Measurements from ENCODE around the gene PRKCH. TPM values are rescaled to one million over a fixed set of nuclear protein-coding genes. Genes with fewer than 3 reads are reported as not detected.

Gene PRKCH
- total RNA-seq, 1 experiment from 2014 or later, result 2.7 TPM

- no peak for TF ChIP-seq TCF7L2 (IDR thresholded peaks at IDR 0.05; ENCODE audit: low read depth, low read length)
- no peak for TF ChIP-seq SIN3A (IDR thresholded peaks at IDR 0.05; ENCODE audit: borderline replicate concordance, insufficient read depth, low read depth, low read length)
- no peak for TF ChIP-seq REST (IDR thresholded peaks at IDR 0.05; ENCODE audit: insufficient read depth in 1 of 2, low read depth in 2 of 2, low read length in 1 of 2)
- no peak for TF ChIP-seq POLR2AphosphoS5 (IDR thresholded peaks at IDR 0.05; ENCODE audit: low read depth, low read length)
- TF ChIP-seq, protein P1, sequence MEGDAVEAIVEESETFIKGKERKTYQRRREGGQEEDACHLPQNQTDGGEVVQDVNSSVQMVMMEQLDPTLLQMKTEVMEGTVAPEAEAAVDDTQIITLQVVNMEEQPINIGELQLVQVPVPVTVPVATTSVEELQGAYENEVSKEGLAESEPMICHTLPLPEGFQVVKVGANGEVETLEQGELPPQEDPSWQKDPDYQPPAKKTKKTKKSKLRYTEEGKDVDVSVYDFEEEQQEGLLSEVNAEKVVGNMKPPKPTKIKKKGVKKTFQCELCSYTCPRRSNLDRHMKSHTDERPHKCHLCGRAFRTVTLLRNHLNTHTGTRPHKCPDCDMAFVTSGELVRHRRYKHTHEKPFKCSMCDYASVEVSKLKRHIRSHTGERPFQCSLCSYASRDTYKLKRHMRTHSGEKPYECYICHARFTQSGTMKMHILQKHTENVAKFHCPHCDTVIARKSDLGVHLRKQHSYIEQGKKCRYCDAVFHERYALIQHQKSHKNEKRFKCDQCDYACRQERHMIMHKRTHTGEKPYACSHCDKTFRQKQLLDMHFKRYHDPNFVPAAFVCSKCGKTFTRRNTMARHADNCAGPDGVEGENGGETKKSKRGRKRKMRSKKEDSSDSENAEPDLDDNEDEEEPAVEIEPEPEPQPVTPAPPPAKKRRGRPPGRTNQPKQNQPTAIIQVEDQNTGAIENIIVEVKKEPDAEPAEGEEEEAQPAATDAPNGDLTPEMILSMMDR (IDR thresholded peaks at IDR 0.05), result no peak
- POLR2A ChIA-PET, result no interaction called here
- CTCF ChIA-PET, result no interaction called here
- intact Hi-C loops (cut with micrococcal nuclease; ENCODE audit: unreplicated experiment) (loop anchor here (10.0 kb wide), 1 partner anchor 236 kb away; no protein-coding TSS in a partner anchor), in situ Hi-C loops (cut with HindIII; ENCODE audit: low pct_unique_long_range_greater_than_20kb, low sequenced_read_pairs) (no loop called here)
- ATAC-seq (no peak), DNase-seq (ENCODE audit: low read depth, low spot score) (no peak)
- Histone ChIP-seq H3K27ac (ENCODE audit: low read length) (no peak overlapping the region), H3K4me3 (ENCODE audit: low read depth in 2 of 2, low read length in 2 of 2) (no peak overlapping the region), H3K4me1 (ENCODE audit: control insufficient read depth, insufficient read depth, low read length) (no peaks in the 10 kb centered on the region), H3K36me3 (ENCODE audit: control insufficient read depth, insufficient read depth, low read length) (no peaks in the 10 kb centered on the region), H3K27me3 (ENCODE audit: control insufficient read depth, insufficient read depth, low read length) (no peaks in the 10 kb centered on the region), H3K9me3 (ENCODE audit: control insufficient read depth, insufficient read depth, low read depth, low read length) (no peaks in the 10 kb centered on the region)
- no TSS peak for BruUV-seq (replicated peaks)
Measured at GRCh38 chr14:61478971-61479473, 157.6 kb downstream of the PRKCH start.

DNA sequence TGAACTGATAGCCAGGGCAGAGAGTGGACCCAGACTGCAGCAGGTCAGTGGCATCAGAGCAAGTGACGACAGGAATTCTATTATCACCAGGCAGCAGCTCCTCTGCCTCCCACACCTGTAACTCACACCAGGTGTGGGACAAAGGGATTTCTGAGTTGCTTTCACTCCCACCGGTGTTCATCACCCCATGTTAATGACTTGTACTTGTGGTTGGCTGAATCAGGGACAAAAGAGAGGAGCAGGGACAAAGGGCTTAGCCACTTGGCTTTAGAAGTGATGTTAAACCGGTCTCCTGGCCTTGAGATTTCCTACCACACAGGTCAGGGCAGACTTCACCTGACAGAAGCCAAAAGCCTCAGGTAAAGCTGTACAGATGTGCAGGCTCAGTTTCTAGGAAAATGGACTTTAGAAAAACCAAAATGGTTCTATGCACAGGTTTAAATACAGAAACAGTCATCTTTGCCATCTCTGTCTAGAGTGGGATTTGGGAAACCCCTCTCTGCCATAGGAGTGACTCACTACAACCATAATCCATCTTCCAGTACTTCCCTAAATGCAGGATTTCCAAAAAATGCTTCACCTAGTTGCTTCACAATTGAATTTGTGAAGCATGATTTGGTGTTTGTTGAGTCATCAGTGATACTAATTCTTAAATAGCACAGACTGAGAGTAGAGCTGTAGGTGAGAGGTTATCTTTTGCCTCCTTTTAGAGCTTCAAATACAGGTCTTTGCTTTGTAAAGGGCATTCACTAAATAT, 158.5 kb downstream of the PRKCH start:
- CTCF ChIA-PET, result no interaction called here
- in situ Hi-C loops (cut with HindIII; ENCODE audit: low pct_unique_long_range_greater_than_20kb, low sequenced_read_pairs), result no loop called here
- ATAC-seq, result no peak

More for the DNA sequence above, 158.5 kb downstream of the PRKCH start:
- no peak for DNase-seq (ENCODE audit: low read depth, low spot score)
- POLR2A ChIA-PET, result no interaction called here
- Histone ChIP-seq H3K4me1 (ENCODE audit: control insufficient read depth, insufficient read depth, low read length) (no peaks in the 10 kb centered on the region), H3K4me3 (ENCODE audit: low read depth in 2 of 2, low read length in 2 of 2) (no peak overlapping the region), H3K27ac (ENCODE audit: low read length) (no peak overlapping the region), H3K27me3 (ENCODE audit: control insufficient read depth, insufficient read depth, low read length) (no peaks in the 10 kb centered on the region), H3K9me3 (ENCODE audit: control insufficient read depth, insufficient read depth, low read depth, low read length) (no peaks in the 10 kb centered on the region), H3K36me3 (ENCODE audit: control insufficient read depth, insufficient read depth, low read length) (no peaks in the 10 kb centered on the region)
- TF ChIP-seq SIN3A (IDR thresholded peaks at IDR 0.05; ENCODE audit: borderline replicate concordance, insufficient read depth, low read depth, low read length) (no peak), REST (IDR thresholded peaks at IDR 0.05; ENCODE audit: insufficient read depth in 1 of 2, low read depth in 2 of 2, low read length in 1 of 2) (no peak), TCF7L2 (IDR thresholded peaks at IDR 0.05; ENCODE audit: low read depth, low read length) (no peak), POLR2AphosphoS5 (IDR thresholded peaks at IDR 0.05; ENCODE audit: low read depth, low read length) (no peak)
- TF ChIP-seq, protein P1 (IDR thresholded peaks at IDR 0.05), result no peak
- no TSS peak for BruUV-seq (replicated peaks)
- intact Hi-C loops (cut with micrococcal nuclease; ENCODE audit: unreplicated experiment), result loop anchor here (10.0 kb wide), 1 partner anchor 235 kb away; no protein-coding TSS in a partner anchor

All from Panc1 (cell line).